ENCODE data around the gene PDE4D. TPM values are rescaled to one million over a fixed set of nuclear protein-coding genes. Genes with fewer than 3 reads are reported as not detected.

Gene PDE4D
- polyA plus RNA-seq, 1 donor (not counting 4 experiments of a cell fraction or from before 2014, with no cell fraction given): 3.6 TPM

DNA sequence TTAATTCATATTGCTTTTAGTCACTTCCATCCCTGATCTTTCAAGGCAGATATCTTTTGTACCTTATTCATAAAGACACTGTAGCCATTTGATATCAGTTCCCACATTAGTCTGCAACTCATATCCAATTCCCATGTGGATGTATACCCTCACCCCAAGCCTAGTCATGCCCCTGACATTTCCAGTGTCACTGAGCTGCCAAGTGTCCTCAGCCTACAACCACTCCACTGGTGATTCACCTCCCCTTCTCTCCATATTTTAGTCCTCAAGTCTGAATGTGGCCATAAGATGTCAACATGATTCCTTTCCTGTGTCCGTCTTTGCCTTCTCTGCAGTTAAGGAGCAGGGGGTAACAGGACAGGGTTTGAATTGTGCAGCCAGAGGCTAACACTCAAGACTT lies 963.8 kb downstream of the PDE4D start:
- Histone ChIP-seq H3K9ac (ENCODE audit: control insufficient read depth, extremely low read depth, insufficient read depth, low read length) (no peak overlapping the region), H3K36me3 (ENCODE audit: control insufficient read depth in 2 of 2, extremely low read depth in 1 of 2, insufficient read depth in 2 of 2, low read length in 2 of 2) (no peaks in the 10 kb centered on the region), H3K79me2 (ENCODE audit: control insufficient read depth, insufficient read depth, low read length) (no peaks in the 10 kb centered on the region), H3K9me3 (ENCODE audit: control insufficient read depth, low read depth, low read length) (no peaks in the 10 kb centered on the region), H4K20me1 (ENCODE audit: control insufficient read depth, extremely low read depth, insufficient read depth, low read length) (no peaks in the 10 kb centered on the region), H3K27ac (ENCODE audit: control insufficient read depth, insufficient read depth, low read length) (no peak overlapping the region), H3K27me3 (ENCODE audit: control insufficient read depth, extremely low read depth, insufficient read depth, low read length) (peaks cover 9% of the 10 kb centered on the region), H3K9me1 (ENCODE audit: control insufficient read depth, extremely low read depth, insufficient read depth, low read length) (no peaks in the 10 kb centered on the region), H3K4me3 (ENCODE audit: control insufficient read depth in 2 of 3, extremely low read depth in 1 of 3, insufficient read depth in 2 of 3, low read depth in 1 of 3, low read length in 3 of 3) (no peak overlapping the region), H2AFZ (ENCODE audit: control insufficient read depth, low read length) (no peak overlapping the region), H3K4me2 (ENCODE audit: control insufficient read depth, extremely low read depth, insufficient read depth, low read depth, low read length) (no peak overlapping the region), H3K4me1 (ENCODE audit: control insufficient read depth, extremely low read depth, insufficient read depth, low read length) (peaks cover 2% of the 10 kb centered on the region)
- TF ChIP-seq, protein P1, sequence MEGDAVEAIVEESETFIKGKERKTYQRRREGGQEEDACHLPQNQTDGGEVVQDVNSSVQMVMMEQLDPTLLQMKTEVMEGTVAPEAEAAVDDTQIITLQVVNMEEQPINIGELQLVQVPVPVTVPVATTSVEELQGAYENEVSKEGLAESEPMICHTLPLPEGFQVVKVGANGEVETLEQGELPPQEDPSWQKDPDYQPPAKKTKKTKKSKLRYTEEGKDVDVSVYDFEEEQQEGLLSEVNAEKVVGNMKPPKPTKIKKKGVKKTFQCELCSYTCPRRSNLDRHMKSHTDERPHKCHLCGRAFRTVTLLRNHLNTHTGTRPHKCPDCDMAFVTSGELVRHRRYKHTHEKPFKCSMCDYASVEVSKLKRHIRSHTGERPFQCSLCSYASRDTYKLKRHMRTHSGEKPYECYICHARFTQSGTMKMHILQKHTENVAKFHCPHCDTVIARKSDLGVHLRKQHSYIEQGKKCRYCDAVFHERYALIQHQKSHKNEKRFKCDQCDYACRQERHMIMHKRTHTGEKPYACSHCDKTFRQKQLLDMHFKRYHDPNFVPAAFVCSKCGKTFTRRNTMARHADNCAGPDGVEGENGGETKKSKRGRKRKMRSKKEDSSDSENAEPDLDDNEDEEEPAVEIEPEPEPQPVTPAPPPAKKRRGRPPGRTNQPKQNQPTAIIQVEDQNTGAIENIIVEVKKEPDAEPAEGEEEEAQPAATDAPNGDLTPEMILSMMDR (optimal IDR thresholded peaks at IDR 0.05 in 1 of 3, IDR thresholded peaks at IDR 0.05 in 1 of 3, conservative IDR thresholded peaks at IDR 0.05 in 1 of 3; ENCODE audit: extremely low read depth in 1 of 3, insufficient read depth in 2 of 3, low read length in 3 of 3): no peak
- dilution Hi-C loops (cut with MboI; ENCODE audit: extremely low pct_ligation_motif_present, low sequenced_read_pairs): no loop called here
- DNase-seq (ENCODE audit: low read depth, low spot score) (no peak), FAIRE-seq (no peak)

DNA sequence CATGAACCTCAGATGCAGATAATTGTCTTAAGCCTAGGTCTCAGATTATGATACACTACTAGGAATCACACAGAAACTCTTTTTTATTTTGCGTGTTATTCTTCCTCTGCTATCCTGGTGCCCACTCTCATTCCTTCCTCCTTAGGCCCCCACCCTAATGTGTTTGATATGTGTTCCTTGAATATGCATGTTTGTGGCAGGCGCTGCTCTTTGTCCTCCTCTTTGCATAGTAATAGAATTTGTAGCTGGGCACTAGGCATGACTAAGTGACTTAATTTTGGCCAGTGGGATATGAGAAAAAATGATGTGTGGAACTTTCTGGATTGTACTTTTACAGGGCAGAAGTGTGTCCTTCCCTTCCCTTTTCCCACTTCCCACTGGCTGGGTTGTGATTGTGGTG lies 965.6 kb downstream of the PDE4D start:
- TF ChIP-seq EZH2 (IDR thresholded peaks at IDR 0.05; ENCODE audit: low read length): no peak
- TF ChIP-seq, protein P1 (optimal IDR thresholded peaks at IDR 0.05 in 1 of 3, IDR thresholded peaks at IDR 0.05 in 1 of 3, conservative IDR thresholded peaks at IDR 0.05 in 1 of 3; ENCODE audit: extremely low read depth in 1 of 3, insufficient read depth in 2 of 3, low read length in 3 of 3): no peak
- FAIRE-seq: no peak
- H3K27me3 ChIP-seq (ENCODE audit: control insufficient read depth, extremely low read depth, insufficient read depth, low read length): peaks cover 9% of the 10 kb centered on the region
- no peak overlapping the region for H3K27ac ChIP-seq (ENCODE audit: control insufficient read depth, insufficient read depth, low read length)
- no peak overlapping the region for H3K4me3 ChIP-seq (ENCODE audit: control insufficient read depth in 2 of 3, extremely low read depth in 1 of 3, insufficient read depth in 2 of 3, low read depth in 1 of 3, low read length in 3 of 3)
- H2AFZ ChIP-seq (ENCODE audit: control insufficient read depth, low read length): no peak overlapping the region
- H3K9me1 ChIP-seq (ENCODE audit: control insufficient read depth, extremely low read depth, insufficient read depth, low read length): no peaks in the 10 kb centered on the region
- H3K4me1 ChIP-seq (ENCODE audit: control insufficient read depth, extremely low read depth, insufficient read depth, low read length): peaks cover 2% of the 10 kb centered on the region
- DNase-seq (ENCODE audit: low read depth, low spot score): no peak
- H3K4me2 ChIP-seq (ENCODE audit: control insufficient read depth, extremely low read depth, insufficient read depth, low read depth, low read length): no peak overlapping the region
- no peaks in the 10 kb centered on the region for H3K9me3 ChIP-seq (ENCODE audit: control insufficient read depth, low read depth, low read length)
- dilution Hi-C loops (cut with MboI; ENCODE audit: extremely low pct_ligation_motif_present, low sequenced_read_pairs): no loop called here
- H4K20me1 ChIP-seq (ENCODE audit: control insufficient read depth, extremely low read depth, insufficient read depth, low read length): no peaks in the 10 kb centered on the region
- H3K36me3 ChIP-seq (ENCODE audit: control insufficient read depth in 2 of 2, extremely low read depth in 1 of 2, insufficient read depth in 2 of 2, low read length in 2 of 2): no peaks in the 10 kb centered on the region
- no peaks in the 10 kb centered on the region for H3K79me2 ChIP-seq (ENCODE audit: control insufficient read depth, insufficient read depth, low read length)
- no peak overlapping the region for H3K9ac ChIP-seq (ENCODE audit: control insufficient read depth, extremely low read depth, insufficient read depth, low read length)
